T follicular helper cell (primary cell): ENCODE results near the gene SASS6.

Experiments
- DNase-seq: peaks from one replicate; pipeline ENCODE4 v3.0.0-alpha.2; 2020; ENCODE audit warnings: low read depth

Gene SASS6

DNA sequence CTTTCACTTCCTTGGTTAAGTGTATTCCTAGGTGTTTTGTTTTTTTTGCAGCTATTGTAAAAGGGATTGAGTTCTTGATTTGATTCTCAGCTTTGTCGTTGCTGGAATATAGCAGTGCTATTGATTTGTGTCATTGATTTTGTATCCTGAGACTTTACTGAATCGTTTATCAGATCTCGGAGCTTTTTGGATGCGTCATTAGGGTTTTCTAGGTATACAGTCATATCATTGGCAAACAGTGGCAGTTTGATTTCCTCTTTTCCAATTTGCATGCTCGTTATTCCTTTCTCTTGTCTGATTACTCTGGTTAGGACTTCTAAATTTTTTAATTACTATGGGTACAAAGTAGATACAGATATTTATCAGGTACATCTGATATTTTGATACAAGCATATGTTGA is 87.5 kb downstream of the SASS6 start:
- DNase-seq = no peak

DNA sequence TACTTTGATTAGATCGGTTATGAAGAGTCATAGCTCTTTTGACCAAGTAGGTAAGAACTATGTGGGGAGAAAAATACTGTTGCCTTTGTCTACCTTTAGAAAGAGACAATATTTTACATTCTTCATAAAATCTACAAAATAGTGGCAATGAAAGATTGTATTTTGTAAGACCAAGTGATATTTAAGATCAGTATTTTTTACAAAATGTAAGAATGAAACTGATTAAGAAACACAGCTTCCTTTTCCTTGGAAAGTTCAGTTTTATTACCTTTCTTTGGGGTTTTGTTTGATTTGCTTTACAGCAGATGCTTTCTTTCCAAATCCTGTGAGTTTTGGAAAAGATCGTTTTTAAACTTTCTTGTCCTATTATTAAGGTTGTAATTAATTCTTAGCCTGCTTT is 93.1 kb downstream of the SASS6 start:
- no peak for DNase-seq

DNA sequence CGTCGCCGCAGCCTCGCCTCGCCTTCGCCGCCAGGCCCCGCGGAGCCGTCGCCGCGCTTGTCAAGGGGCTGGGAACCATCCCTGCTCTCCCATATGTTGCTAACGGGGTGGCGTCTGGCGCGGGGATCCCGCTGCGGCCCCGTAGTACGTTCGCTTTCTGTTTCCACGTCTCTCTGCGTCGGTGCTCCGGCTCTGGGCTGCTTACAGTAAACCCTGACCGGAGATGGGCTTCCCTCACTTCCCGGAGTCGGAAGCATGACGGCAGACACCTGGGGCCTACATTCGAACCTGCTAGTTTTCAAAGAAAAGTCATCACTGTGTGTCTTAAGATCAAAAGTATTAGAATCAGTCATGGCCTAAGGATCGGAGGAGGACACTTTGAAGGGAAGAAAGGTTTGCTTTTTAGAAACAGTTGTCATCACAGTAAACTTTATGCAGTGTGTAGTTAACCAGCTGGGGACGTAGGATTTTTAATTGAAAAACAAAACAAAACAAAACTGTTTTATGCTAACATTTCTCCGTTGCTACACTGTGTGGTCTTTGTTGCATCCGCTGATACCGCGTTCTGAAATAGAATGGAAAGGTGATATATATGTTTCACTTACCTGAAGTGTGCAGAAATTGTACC is 94.0 kb downstream of the SASS6 start:
- DNase-seq = peak; percentile 65

DNA sequence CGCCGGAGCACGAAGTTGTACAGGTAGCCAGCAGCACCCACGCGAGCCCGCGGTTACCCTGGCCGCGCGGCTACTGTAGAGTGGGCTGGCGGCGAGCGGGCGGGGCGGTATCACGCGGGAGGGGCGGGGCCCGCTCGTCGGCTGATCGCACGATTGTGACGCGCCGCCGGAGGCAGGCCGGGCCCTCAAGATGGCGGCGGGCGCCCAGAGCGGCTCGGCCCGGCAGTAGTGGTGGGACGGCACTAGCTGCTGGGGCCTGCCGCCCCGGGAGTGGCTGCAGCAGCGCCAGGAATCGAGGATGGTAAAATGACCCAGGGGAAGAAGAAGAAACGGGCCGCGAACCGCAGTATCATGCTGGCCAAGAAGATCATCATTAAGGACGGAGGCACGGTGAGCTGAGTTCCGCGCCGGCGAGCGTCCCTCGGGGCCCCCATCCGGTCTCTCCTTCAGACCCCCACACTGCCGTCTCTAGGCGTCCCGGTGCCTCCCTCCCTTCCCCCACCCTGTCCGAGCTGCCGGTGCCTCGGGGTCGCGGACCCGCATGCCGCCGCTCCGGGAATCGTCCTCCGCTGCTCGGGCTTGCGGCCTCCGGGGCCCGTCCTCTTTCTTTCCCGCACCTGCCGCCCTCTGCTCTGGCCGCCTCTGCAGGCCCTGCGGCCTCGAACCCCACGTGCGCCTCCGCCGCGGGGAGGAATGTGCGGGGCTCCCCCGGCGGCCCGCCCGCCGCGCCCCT is 94.6 kb downstream of the SASS6 start:
- DNase-seq = peak; percentile 82

DNA sequence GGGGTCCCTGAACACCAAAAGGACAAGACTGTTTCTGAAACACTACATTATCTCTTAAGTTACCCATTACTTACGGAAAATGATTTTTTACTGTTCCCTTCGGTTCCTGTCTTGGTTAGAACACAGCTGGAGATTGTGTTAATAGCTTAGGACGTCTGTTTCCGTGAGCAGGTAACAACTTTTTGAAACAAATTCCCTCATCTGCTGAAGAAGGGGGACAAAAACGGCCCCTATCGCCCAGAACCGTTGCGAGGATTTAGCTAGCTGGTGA is 95.1 kb downstream of the SASS6 start:
- no peak for DNase-seq

DNA sequence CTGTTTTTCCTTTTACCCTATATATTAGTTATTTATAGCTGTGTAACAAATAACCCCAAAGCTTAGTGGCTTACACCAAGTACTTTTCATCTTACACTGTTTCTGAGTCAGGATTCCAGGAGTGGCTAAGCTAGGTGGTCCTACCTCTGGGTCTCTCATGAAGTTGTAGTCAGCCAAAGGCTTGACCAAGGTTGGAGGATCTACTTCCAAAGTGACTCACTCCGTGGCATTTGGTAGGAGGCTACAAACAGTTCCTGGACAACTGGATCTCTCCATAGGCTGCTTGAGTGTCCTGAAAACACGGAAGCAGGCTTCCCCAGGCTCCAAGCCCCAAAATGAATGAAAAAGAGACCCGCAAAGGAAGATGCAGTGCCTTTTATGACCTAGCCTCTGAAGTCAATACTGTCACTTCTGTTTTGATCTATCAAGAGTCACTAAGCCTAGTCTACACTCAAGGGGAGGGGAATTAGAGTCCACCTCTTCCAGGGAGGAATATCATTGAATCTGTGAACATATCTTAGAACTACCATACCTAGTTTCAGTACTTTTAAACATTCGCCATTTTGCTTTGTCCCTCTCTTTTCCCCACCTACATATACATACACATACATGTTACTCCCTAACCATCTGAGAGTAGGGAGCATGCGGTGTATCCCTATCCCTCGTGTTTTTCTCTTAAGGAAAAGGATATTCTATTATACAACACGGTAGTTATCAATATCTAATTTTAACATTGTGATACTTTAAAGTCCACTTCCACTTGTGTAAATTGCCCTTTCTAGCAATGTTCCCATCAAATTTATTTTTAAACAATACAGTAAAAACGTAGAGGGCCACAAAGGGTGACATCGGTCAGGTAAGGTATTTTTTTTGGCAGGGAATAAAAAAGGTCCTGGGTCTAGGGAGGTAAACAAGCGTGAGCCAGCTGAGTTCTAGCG is 95.7 kb downstream of the SASS6 start:
- no peak for DNase-seq

DNA sequence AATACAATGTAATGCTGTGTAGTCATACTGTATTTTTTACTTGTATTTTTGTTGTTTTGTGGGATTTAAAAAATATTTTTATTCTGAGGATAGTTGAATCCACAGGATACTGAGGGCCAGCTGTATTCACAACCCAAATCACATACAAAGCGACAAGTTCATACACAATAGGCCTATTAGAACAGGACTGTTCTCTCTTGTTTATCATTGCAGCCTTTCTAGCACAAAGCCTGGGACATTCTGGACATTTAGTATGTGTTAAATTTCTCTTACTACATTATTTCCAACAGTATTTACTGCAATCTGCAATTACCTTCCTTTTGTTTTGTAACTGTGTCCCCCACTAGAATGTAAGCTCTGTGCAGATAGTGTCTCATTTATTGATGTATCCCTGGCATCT is 97.5 kb downstream of the SASS6 start:
- DNase-seq = no peak

DNA sequence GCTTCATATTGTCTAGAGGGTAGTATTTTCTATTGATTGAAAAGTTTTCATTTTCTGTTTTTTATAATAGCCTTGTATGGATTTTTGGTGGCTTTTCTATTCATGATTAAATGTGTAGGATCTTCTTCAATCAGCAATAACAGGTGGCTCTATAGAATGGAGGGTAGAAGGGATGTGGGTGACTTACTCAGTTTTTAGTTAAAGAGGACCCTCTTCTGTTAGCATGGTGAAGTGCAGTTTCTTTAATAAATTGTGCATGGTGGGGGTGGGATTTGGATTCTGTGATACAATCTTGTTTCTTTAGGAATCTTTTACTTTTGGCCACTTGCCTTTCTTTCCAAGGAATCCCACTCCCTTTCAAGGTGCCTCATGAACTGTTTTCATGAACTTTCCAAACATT is 98.3 kb downstream of the SASS6 start:
- no peak for DNase-seq
